ENCODE data around the gene TTLL11.

GRCh38 chr9:121818016-121818661 is 275.0 kb downstream of the TTLL11 start:
- TF ChIP-seq CTCF (IDR thresholded peaks at IDR 0.05), result no peak
- no peak for TF ChIP-seq POLR2A (IDR thresholded peaks at IDR 0.05)

Measured in uterus (tissue), 2 donors.